GM12878 (cell line): Measurements from ENCODE around the gene TCF7L2. TPM values are rescaled to one million over a fixed set of nuclear protein-coding genes. Genes with fewer than 3 reads are reported as not detected.

Source experiments
- ATAC-seq: fragments of 200-7000 bp; cut with Tn5 transposase; 3 replicates; pipeline ENCODE4 v1.9.1; 2020; ENCODE audit warnings: mild to moderate bottlenecking, moderate library complexity
- BruUV-seq: library from RNA; stranded (reverse); fragments of 400-500 nt; replicated peaks from 2 replicates; lab custom pipeline; 2021; lab: Mats Ljungman, UMichigan
- CTCF ChIA-PET: fragments of 300-600 bp; sonication (Branson Sonifier 250); formaldehyde crosslinking; extraction: SDS; loops from one replicate; lab custom pipeline; 2021; ENCODE audit warnings: inconsistent platforms; lab: Yijun Ruan, JAX
- POLR2A ChIA-PET: fragments of 350-600 bp; formaldehyde crosslinking; extraction: SDS; loops from one replicate; lab custom pipeline; 2021; ENCODE audit warnings: inconsistent platforms; lab: Charles Lee
- RAD21 ChIA-PET: fragments of 300-600 bp; sonication (Branson Sonifier 250); formaldehyde crosslinking; loops from one replicate; lab custom pipeline; 2023; ENCODE audit warnings: antibody characterized with exemption; ENCODE audit not compliant: unreplicated experiment; lab: Charles Lee
- SMC1A ChIA-PET: fragments of 300-600 bp; sonication (Branson Sonifier 250); formaldehyde crosslinking; loops from one replicate; lab custom pipeline; 2023; ENCODE audit not compliant: unreplicated experiment, uncharacterized antibody; lab: Charles Lee
- DNase-seq: peaks from one replicate; pipeline ENCODE4 v3.0.0-alpha.2; 2011; ENCODE audit warnings: low read depth, low spot score
- FAIRE-seq: peaks from 3 replicates; lab custom pipeline; 2011; peaks lifted over from hg19 to GRCh38; lab: Jason Lieb, UNC
- H2AFZ ChIP-seq: 2 replicates; pipeline ENCODE4 v1.6.0; 2011; ENCODE audit warnings: low read depth, low read length, control low read depth; ENCODE audit not compliant: control insufficient read depth
- H3K27ac ChIP-seq: 2 replicates; pipeline ENCODE4 v1.5.1; 2011; ENCODE audit warnings: control low read depth; ENCODE audit not compliant: control insufficient read depth, insufficient read depth
- H3K27me3 ChIP-seq, 2 experiments: replicated peaks in 1 of 2; 2 replicates each; pipeline versions ENCODE4 v1.6.0 to v1.6.1; 2011; ENCODE audit warnings: low read length in 1 of 2; ENCODE audit not compliant: control insufficient read depth in 2 of 2, insufficient read depth in 2 of 2
- H3K36me3 ChIP-seq, 2 experiments: 2 replicates each; pipeline ENCODE4 v1.5.1; 2011; ENCODE audit warnings: low read length in 1 of 2; ENCODE audit not compliant: control insufficient read depth in 2 of 2, insufficient read depth in 2 of 2
- H3K4me1 ChIP-seq: 2 replicates; pipeline ENCODE4 v1.6.1; 2011; ENCODE audit warnings: mild to moderate bottlenecking, low read length, moderate library complexity, mixed read lengths; ENCODE audit not compliant: control insufficient read depth, insufficient read depth
- H3K4me2 ChIP-seq: 2 replicates; pipeline ENCODE4 v1.6.0; 2011; ENCODE audit warnings: control low read depth; ENCODE audit not compliant: control insufficient read depth, insufficient read depth
- H3K4me3 ChIP-seq: fragments of 200-600 bp; sonication (generic); 2 replicates; pipeline ENCODE4 v1.5.1; 2016
- H3K79me2 ChIP-seq: 2 replicates; pipeline ENCODE4 v1.6.0; 2011; ENCODE audit warnings: low read length; ENCODE audit not compliant: control insufficient read depth, insufficient read depth
- H3K9ac ChIP-seq: 2 replicates; pipeline ENCODE4 v1.8.0; 2011; ENCODE audit warnings: low read length, control low read depth, mixed read lengths; ENCODE audit not compliant: control insufficient read depth, insufficient read depth
- H3K9me3 ChIP-seq: replicated peaks from 3 replicates; pipeline ENCODE4 v1.5.1; 2011; ENCODE audit warnings: mild to moderate bottlenecking, low read length; ENCODE audit not compliant: control insufficient read depth, insufficient read depth
- H4K20me1 ChIP-seq: 2 replicates; pipeline ENCODE4 v1.6.0; 2011; ENCODE audit not compliant: control insufficient read depth, insufficient read depth
- CEBPB ChIP-seq, 2 experiments: fragments of 150-350 bp in 1 of 2; IDR thresholded peaks; 2 replicates each; pipeline ENCODE4 v1.6.1; 2012 to 2014; ENCODE audit warnings: low read depth in 2 of 2, low read length in 2 of 2, borderline replicate concordance in 1 of 2, inconsistent platforms in 1 of 2
- E4F1 ChIP-seq: fragments of 450-650 bp; IDR thresholded peaks from 2 replicates; pipeline ENCODE4 v1.6.1; 2018; ENCODE audit warnings: borderline replicate concordance, mild to moderate bottlenecking; ENCODE audit not compliant: partially characterized antibody
- IKZF2 ChIP-seq, 2 experiments: fragments of 450-650 bp; IDR thresholded peaks; 2 replicates each; pipeline ENCODE4 v1.6.1; 2017; ENCODE audit warnings: mild to moderate bottlenecking in 2 of 2, moderate library complexity in 2 of 2
- MTA2 ChIP-seq: fragments of 450-650 bp; IDR thresholded peaks from 2 replicates; pipeline ENCODE4 v1.6.1; 2016; ENCODE audit warnings: low read depth, mild to moderate bottlenecking, moderate library complexity
- MTA3 ChIP-seq: IDR thresholded peaks from 2 replicates; pipeline ENCODE4 v1.6.1; 2012; ENCODE audit warnings: low read length, inconsistent platforms, borderline replicate concordance
- NFYA ChIP-seq: IDR thresholded peaks from 2 replicates; pipeline ENCODE4 v1.6.1; 2011; ENCODE audit warnings: low read depth, mild to moderate bottlenecking, low read length, improper control_type of control experiment, borderline replicate concordance
- PAX8 ChIP-seq: fragments of 450-650 bp; IDR thresholded peaks from 2 replicates; pipeline ENCODE4 v1.6.1; 2017; ENCODE audit warnings: mild to moderate bottlenecking, moderate library complexity
- SPI1 ChIP-seq: IDR thresholded peaks from 2 replicates; pipeline ENCODE4 v1.6.1; 2011; ENCODE audit warnings: low read depth, mild to moderate bottlenecking, low read length, moderate library complexity, borderline replicate concordance; ENCODE audit not compliant: insufficient read depth
- TCF3 ChIP-seq: IDR thresholded peaks from 2 replicates; pipeline ENCODE4 v1.6.1; 2012; ENCODE audit warnings: low read depth, mild to moderate bottlenecking, low read length, borderline replicate concordance; ENCODE audit not compliant: insufficient read depth
- ZSCAN29 ChIP-seq: fragments of 450-650 bp; IDR thresholded peaks from 2 replicates; pipeline ENCODE4 v1.6.1; 2017; ENCODE audit warnings: mild to moderate bottlenecking, moderate library complexity
- WGBS: methylation state at CpG from one replicate; pipeline ENCODE4 v1.1.6; 2016; ENCODE audit warnings: low lambda C conversion rate; ENCODE audit not compliant: insufficient replicate concordance, insufficient coverage; ENCODE audit errors: missing lambda C conversion rate; 5-methylcytosine and 5-hydroxymethylcytosine counted together
- in situ Hi-C: fragments of 300-500 bp; cut with MboI; formaldehyde crosslinking; loops from 9 replicates; pipeline ENCODE4 v1.14.3; 2018; ENCODE audit warnings: mixed read lengths
- intact Hi-C: fragments of 100-400 bp; cut with micrococcal nuclease; formaldehyde crosslinking; loops from one replicate; pipeline ENCODE4 v1.14.2; 2022; ENCODE audit not compliant: unreplicated experiment
- polyA plus RNA-seq, 11 experiments: library from polyadenylated mRNA; depleted of rRNA in 4 of 11; unstranded in 6 of 11; stranded (reverse) in 5 of 11; fragments of >200 nt; fragmentation: Nextera tagmentation in 4 of 11; fragmentation: Illumina TruSeq in 1 of 11; extraction: Ambion mirVana in 4 of 11; extraction: Trizol in 1 of 11; gene quantifications; 1 replicate in 1 of 11; 2 replicates in 10 of 11; pipeline versions ENCODE4 v1.2.1 to v1.2.3, GENCODE V29; 2011 to 2016; ENCODE audit warnings: inconsistent platforms in 2 of 11, missing spikeins in 2 of 11, low read depth in 1 of 11
- total RNA-seq, 4 experiments: library from RNA; depleted of rRNA in 3 of 4; stranded (reverse); fragments of >200 nt in 3 of 4; fragmentation: Illumina TruSeq in 1 of 4; extraction: Trizol in 1 of 4; gene quantifications; 2 replicates each; pipeline versions ENCODE4 v1.2.1 to v1.2.3, GENCODE V29; 2013 to 2021
- TF ChIP-seq, protein P1 (sequence below): fragments of 150-350 bp; IDR thresholded peaks from 2 replicates; pipeline ENCODE4 v1.6.1; 2016; ENCODE audit warnings: low read depth, low read length
- TF ChIP-seq, protein P2 (sequence below): fragments of 450-650 bp; IDR thresholded peaks from 2 replicates; pipeline ENCODE4 v1.6.1; 2018; ENCODE audit warnings: mild to moderate bottlenecking, low read depth, moderate library complexity; ENCODE audit not compliant: partially characterized antibody

TCF7L2 gene
- total and polyA plus RNA-seq, 10 of the 15 experiments (the other 5 are each of a cell fraction or from before 2014, with no cell fraction given): 0.02 to 1.1 (median 0.35) TPM; not detected in 4

GRCh38 chr10:113003052-113003451 lies 53.0 kb downstream of the TCF7L2 start:
- ATAC-seq (no peak), DNase-seq (no peak), FAIRE-seq (no peak)
- Histone ChIP-seq H3K79me2 (no peaks in the 10 kb centered on the region), H4K20me1 (no peaks in the 10 kb centered on the region), H3K27ac (no peak overlapping the region), H3K9me3 (no peaks in the 10 kb centered on the region), H2AFZ (no peak overlapping the region), H3K4me1 (no peaks in the 10 kb centered on the region), H3K9ac (no peak overlapping the region), H3K27me3 (peaks cover 0 to 2% of the 10 kb centered on the region in 2 experiments; a peak in 1 of 4 replicates), H3K4me3 (no peak overlapping the region), H3K36me3 (no peaks in the 10 kb centered on the region), H3K4me2 (no peak overlapping the region)
- no TSS peak for BruUV-seq
- TF ChIP-seq TCF3 (no peak), NFYA (no peak), E4F1 (no peak), ZSCAN29 (no peak), MTA3 (no peak), MTA2 (no peak), SPI1 (no peak), PAX8 (no peak), CEBPB (IDR thresholded peaks at IDR 0.05; ENCODE audit: borderline replicate concordance in 1 of 2, low read depth in 2 of 2, low read length in 2 of 2) (no peak), IKZF2 (IDR thresholded peaks at IDR 0.05) (no peak)
- TF ChIP-seq, protein P1, sequence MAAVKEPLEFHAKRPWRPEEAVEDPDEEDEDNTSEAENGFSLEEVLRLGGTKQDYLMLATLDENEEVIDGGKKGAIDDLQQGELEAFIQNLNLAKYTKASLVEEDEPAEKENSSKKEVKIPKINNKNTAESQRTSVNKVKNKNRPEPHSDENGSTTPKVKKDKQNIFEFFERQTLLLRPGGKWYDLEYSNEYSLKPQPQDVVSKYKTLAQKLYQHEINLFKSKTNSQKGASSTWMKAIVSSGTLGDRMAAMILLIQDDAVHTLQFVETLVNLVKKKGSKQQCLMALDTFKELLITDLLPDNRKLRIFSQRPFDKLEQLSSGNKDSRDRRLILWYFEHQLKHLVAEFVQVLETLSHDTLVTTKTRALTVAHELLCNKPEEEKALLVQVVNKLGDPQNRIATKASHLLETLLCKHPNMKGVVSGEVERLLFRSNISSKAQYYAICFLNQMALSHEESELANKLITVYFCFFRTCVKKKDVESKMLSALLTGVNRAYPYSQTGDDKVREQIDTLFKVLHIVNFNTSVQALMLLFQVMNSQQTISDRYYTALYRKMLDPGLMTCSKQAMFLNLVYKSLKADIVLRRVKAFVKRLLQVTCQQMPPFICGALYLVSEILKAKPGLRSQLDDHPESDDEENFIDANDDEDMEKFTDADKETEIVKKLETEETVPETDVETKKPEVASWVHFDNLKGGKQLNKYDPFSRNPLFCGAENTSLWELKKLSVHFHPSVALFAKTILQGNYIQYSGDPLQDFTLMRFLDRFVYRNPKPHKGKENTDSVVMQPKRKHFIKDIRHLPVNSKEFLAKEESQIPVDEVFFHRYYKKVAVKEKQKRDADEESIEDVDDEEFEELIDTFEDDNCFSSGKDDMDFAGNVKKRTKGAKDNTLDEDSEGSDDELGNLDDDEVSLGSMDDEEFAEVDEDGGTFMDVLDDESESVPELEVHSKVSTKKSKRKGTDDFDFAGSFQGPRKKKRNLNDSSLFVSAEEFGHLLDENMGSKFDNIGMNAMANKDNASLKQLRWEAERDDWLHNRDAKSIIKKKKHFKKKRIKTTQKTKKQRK: no peak
- TF ChIP-seq, protein P2, sequence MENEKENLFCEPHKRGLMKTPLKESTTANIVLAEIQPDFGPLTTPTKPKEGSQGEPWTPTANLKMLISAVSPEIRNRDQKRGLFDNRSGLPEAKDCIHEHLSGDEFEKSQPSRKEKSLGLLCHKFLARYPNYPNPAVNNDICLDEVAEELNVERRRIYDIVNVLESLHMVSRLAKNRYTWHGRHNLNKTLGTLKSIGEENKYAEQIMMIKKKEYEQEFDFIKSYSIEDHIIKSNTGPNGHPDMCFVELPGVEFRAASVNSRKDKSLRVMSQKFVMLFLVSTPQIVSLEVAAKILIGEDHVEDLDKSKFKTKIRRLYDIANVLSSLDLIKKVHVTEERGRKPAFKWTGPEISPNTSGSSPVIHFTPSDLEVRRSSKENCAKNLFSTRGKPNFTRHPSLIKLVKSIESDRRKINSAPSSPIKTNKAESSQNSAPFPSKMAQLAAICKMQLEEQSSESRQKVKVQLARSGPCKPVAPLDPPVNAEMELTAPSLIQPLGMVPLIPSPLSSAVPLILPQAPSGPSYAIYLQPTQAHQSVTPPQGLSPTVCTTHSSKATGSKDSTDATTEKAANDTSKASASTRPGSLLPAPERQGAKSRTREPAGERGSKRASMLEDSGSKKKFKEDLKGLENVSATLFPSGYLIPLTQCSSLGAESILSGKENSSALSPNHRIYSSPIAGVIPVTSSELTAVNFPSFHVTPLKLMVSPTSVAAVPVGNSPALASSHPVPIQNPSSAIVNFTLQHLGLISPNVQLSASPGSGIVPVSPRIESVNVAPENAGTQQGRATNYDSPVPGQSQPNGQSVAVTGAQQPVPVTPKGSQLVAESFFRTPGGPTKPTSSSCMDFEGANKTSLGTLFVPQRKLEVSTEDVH: no peak
- WGBS: 0% methylated on average over 3 of the region's 3 CpGs
- RAD21 ChIA-PET: no interaction called here
- in situ Hi-C loops: no loop called here
- SMC1A ChIA-PET: no interaction called here
- POLR2A ChIA-PET: no interaction called here
- CTCF ChIA-PET: no interaction called here
- intact Hi-C loops: no loop called here
